Hepatocyte (in vitro differentiated cells): ENCODE results near the gene ID3. TPM values are rescaled to one million over a fixed set of nuclear protein-coding genes. Genes with fewer than 3 reads are reported as not detected.
A peak's percentile ranks its signal among the peaks of the same experiment; 100 is the strongest.

ENCODE experiments used
- DNase-seq: peaks from one replicate; pipeline ENCODE4 v3.0.0-alpha.2; 2016; ENCODE audit warnings: low spot score
- H2AFZ ChIP-seq: fragments of 200-600 bp; sonication (generic); 2 replicates; pipeline ENCODE4 v1.6.0; 2016; ENCODE audit warnings: antibody characterized with exemption, mild to moderate bottlenecking
- H3K27ac ChIP-seq: fragments of 200-600 bp; sonication (generic); 2 replicates; pipeline ENCODE4 v1.5.1; 2016; ENCODE audit warnings: mild to moderate bottlenecking
- H3K27me3 ChIP-seq: fragments of 200-600 bp; sonication (generic); 2 replicates; pipeline ENCODE4 v1.6.1; 2016
- H3K36me3 ChIP-seq: fragments of 200-600 bp; sonication (generic); replicated peaks from 2 replicates; pipeline ENCODE4 v1.5.1; 2016; ENCODE audit warnings: low read depth; ENCODE audit not compliant: insufficient read depth
- H3K4me1 ChIP-seq: fragments of 200-600 bp; sonication (generic); 2 replicates; pipeline ENCODE4 v1.5.1; 2016; ENCODE audit warnings: mild to moderate bottlenecking, moderate library complexity; ENCODE audit not compliant: insufficient read depth
- H3K4me2 ChIP-seq: fragments of 200-600 bp; sonication (generic); 2 replicates; pipeline ENCODE4 v1.6.0; 2016
- H3K4me3 ChIP-seq: fragments of 200-600 bp; sonication (generic); 2 replicates; pipeline ENCODE4 v1.5.1; 2016; ENCODE audit warnings: mild to moderate bottlenecking
- H3K79me2 ChIP-seq: fragments of 200-600 bp; sonication (generic); 2 replicates; pipeline ENCODE4 v1.6.0; 2017; ENCODE audit warnings: mild to moderate bottlenecking
- H3K9me2 ChIP-seq: fragments of 200-600 bp; sonication (generic); replicated peaks from 2 replicates; pipeline ENCODE4 v1.6.0; 2017; ENCODE audit warnings: mild to moderate bottlenecking; ENCODE audit not compliant: insufficient read depth
- H3K9me3 ChIP-seq: fragments of 200-600 bp; sonication (generic); 2 replicates; pipeline ENCODE4 v1.5.1; 2016; ENCODE audit warnings: low read depth, mild to moderate bottlenecking
- H4K20me1 ChIP-seq: fragments of 200-600 bp; sonication (generic); 2 replicates; pipeline ENCODE4 v1.6.0; 2016; ENCODE audit warnings: mild to moderate bottlenecking; ENCODE audit not compliant: insufficient read depth, poor library complexity, severe bottlenecking
- EZH2 ChIP-seq: fragments of 200-600 bp; sonication (generic); IDR thresholded peaks from 2 replicates; pipeline ENCODE4 v1.6.1; 2016; ENCODE audit warnings: antibody characterized with exemption, mild to moderate bottlenecking, borderline replicate concordance
- EZH2phosphoT487 ChIP-seq: fragments of 200-600 bp; sonication (generic); IDR thresholded peaks from one replicate; pipeline ENCODE4 v1.6.1; 2018; ENCODE audit warnings: antibody characterized with exemption, mild to moderate bottlenecking, low read depth, moderate library complexity; ENCODE audit not compliant: unreplicated experiment, severe bottlenecking
- WGBS: methylation state at CpG from one replicate; pipeline ENCODE4 v1.1.6; 2016; ENCODE audit warnings: low lambda C conversion rate; ENCODE audit errors: missing lambda C conversion rate; 5-methylcytosine and 5-hydroxymethylcytosine counted together
- polyA plus RNA-seq: library from polyadenylated mRNA; unstranded; fragments of >200 nt; fragmentation: Nextera tagmentation; extraction: Ambion mirVana; gene quantifications from 2 replicates; pipeline ENCODE4 v1.2.1, GENCODE V29; 2016
- total RNA-seq: library from RNA; depleted of rRNA; stranded (reverse); fragments of >200 nt; gene quantifications from 2 replicates; pipeline ENCODE4 v1.2.3, GENCODE V29; 2014
- TF ChIP-seq, protein P1 (sequence below): fragments of 200-600 bp; sonication (generic); IDR thresholded peaks from 2 replicates; pipeline ENCODE4 v1.5.1; 2016; ENCODE audit warnings: antibody characterized with exemption, mild to moderate bottlenecking; ENCODE audit not compliant: poor library complexity

ID3 gene
- total and polyA plus RNA-seq, 2 experiments from 2014 or later, result 155 to 314 TPM

DNA sequence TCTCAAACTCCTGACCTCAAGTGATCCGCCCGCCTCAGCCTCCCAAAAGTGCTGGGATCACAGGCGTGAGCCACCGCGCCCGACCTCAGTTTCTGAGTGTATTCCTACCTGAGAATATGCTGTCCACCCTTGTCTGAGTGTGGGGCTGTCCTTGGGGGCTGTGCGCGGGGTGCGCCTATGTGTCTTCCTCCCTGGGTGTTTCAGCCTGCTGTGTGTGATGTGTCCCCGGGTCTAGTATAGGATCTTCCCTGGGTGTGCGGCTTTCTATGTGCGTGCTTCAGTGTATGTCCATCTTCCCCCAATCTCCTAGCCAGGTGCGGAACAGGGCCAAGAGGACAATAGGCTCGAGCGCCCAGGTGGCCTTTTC, 8.3 kb upstream of the ID3 start:
- Histone ChIP-seq H3K4me1 (peaks cover 31% of the 10 kb centered on the region), H3K79me2 (no peaks in the 10 kb centered on the region), H2AFZ (no peak overlapping the region), H4K20me1 (no peaks in the 10 kb centered on the region), H3K4me2 (peak overlapping the region; percentile 76), H3K27ac (peak overlapping the region; percentile 86), H3K36me3 (no peaks in the 10 kb centered on the region), H3K4me3 (no peak overlapping the region), H3K9me2 (no peaks in the 10 kb centered on the region), H3K9me3 (no peaks in the 10 kb centered on the region), H3K27me3 (no peaks in the 10 kb centered on the region)
- no peak for DNase-seq
- 74% methylated on average over 13 of the region's 15 CpGs for WGBS
- no peak for TF ChIP-seq EZH2
- TF ChIP-seq, protein P1, sequence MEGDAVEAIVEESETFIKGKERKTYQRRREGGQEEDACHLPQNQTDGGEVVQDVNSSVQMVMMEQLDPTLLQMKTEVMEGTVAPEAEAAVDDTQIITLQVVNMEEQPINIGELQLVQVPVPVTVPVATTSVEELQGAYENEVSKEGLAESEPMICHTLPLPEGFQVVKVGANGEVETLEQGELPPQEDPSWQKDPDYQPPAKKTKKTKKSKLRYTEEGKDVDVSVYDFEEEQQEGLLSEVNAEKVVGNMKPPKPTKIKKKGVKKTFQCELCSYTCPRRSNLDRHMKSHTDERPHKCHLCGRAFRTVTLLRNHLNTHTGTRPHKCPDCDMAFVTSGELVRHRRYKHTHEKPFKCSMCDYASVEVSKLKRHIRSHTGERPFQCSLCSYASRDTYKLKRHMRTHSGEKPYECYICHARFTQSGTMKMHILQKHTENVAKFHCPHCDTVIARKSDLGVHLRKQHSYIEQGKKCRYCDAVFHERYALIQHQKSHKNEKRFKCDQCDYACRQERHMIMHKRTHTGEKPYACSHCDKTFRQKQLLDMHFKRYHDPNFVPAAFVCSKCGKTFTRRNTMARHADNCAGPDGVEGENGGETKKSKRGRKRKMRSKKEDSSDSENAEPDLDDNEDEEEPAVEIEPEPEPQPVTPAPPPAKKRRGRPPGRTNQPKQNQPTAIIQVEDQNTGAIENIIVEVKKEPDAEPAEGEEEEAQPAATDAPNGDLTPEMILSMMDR, result no peak
- no peak for TF ChIP-seq EZH2phosphoT487

DNA sequence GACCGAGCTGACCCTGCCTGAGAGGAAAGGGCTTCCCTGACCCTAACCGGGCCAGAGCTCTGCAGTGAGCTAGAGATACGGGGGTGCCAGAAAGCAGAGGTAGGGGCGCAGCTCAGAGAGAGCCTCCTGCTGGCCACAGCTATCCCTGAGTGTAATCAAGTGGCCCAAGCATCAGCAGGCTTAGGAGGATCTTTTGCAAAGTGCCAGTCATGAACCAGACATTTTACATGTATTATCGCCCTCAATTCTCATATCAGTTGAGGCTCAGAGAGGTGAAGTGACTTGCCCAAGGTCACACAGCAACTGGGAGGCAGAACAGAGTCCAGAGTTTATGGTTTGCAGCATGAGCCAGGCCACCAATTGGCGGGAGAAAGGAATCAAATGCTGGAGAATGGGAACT, 7.0 kb upstream of the ID3 start:
- H3K4me3 ChIP-seq, result no peak overlapping the region
- TF ChIP-seq, protein P1, result peak; percentile 2
- TF ChIP-seq EZH2phosphoT487 (no peak), EZH2 (no peak)
- no peaks in the 10 kb centered on the region for H4K20me1 ChIP-seq
- 88% methylated on average over 6 of the region's 6 CpGs for WGBS
- H3K4me1 ChIP-seq, result peaks cover 37% of the 10 kb centered on the region
- no peaks in the 10 kb centered on the region for H3K36me3 ChIP-seq
- no peak for DNase-seq
- H3K4me2 ChIP-seq, result no peak overlapping the region
- H3K27ac ChIP-seq, result no peak overlapping the region
- no peak overlapping the region for H2AFZ ChIP-seq
- H3K9me3 ChIP-seq, result no peaks in the 10 kb centered on the region
- no peaks in the 10 kb centered on the region for H3K79me2 ChIP-seq
- H3K27me3 ChIP-seq, result no peaks in the 10 kb centered on the region
- no peaks in the 10 kb centered on the region for H3K9me2 ChIP-seq

DNA sequence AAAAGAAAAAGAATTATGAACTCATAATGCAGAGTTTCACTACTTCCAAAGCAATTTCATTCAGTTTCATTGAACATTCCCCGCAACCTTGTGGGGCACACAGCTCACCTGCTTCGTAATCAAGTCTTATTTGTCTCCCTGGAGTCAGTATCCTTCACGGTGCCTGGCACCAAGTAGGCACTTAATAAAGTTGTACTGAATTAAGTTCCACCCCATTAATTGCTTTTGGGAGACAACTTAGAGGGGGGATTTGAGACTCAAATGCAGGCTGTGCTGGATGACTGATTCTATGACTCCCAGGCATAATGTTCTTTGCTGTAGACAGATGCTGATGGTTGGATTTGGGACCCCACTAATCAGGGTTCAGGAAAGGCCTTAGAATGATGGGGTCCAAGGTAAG, 6.5 kb upstream of the ID3 start:
- H3K4me1 ChIP-seq, result peaks cover 42% of the 10 kb centered on the region
- no peak for DNase-seq

More for the DNA sequence above, 6.5 kb upstream of the ID3 start:
- H3K4me2 ChIP-seq, result no peak overlapping the region
- WGBS, result 90% methylated on average over 3 of the region's 3 CpGs
- no peak overlapping the region for H3K4me3 ChIP-seq
- peak overlapping the region; percentile 1 for H3K27ac ChIP-seq
- H3K27me3 ChIP-seq, result no peaks in the 10 kb centered on the region
- TF ChIP-seq EZH2phosphoT487, result no peak
- TF ChIP-seq EZH2, result no peak
- TF ChIP-seq, protein P1, result no peak
- no peaks in the 10 kb centered on the region for H3K36me3 ChIP-seq
- H3K9me2 ChIP-seq, result no peaks in the 10 kb centered on the region
- no peaks in the 10 kb centered on the region for H3K9me3 ChIP-seq
- no peak overlapping the region for H2AFZ ChIP-seq
- H4K20me1 ChIP-seq, result no peaks in the 10 kb centered on the region
- H3K79me2 ChIP-seq, result no peaks in the 10 kb centered on the region
